Middle frontal gyrus (tissue), 1 donor: Measurements from ENCODE around the gene WDR5B.

Experiments used
- DNase-seq: peaks from one replicate; pipeline ENCODE4 v3.0.0-alpha.2; 2015; ENCODE audit warnings: low spot score; ENCODE audit errors: extremely low spot score

WDR5B gene

DNA sequence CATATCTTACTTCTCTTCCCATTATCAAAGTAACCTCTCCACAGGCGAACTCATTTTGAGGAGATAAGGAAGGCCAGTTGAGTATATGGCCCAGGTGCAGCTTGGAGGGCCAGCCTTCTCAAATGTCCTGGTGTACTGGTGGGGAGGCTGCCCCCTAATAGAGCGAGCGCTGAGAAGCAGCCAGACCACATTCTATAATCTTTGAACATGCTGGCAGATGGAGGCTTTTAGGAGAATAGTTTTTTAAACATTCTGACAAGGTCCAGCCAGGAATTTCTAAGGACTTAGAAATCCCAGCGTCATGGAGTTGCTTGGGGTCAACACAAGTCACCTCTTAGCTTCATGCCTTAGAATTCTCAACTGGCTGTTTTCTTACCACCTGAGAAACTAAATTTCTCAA is 5.8 kb downstream of the WDR5B start:
- DNase-seq: no peak

- no peak for DNase-seq
Observed at GRCh38 chr3:122409446-122409845, 6.4 kb downstream of the WDR5B start.

DNA sequence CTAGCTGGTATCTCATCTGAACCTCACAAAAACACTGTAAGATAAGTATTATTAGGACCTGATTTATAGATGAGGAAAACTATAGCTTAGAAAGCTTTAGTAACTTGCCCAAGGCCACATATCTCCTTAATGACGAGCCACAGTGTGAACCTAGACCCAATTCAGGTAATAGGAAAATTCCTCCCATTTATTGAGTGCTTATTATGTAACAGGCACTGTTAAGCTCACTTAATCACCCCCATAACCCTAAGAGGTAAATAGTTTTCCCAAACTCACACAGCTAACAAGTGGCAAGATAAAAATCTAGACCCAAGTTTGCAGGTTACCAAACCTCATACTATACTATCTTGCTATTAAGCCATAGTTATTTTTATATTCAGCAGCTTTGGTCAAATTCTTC is 7.9 kb downstream of the WDR5B start:
- DNase-seq: no peak

GRCh38 chr3:122406198-122406597 is 9.7 kb downstream of the WDR5B start:
- DNase-seq: no peak

GRCh38 chr3:122405015-122405414 is 10.8 kb downstream of the WDR5B start:
- no peak for DNase-seq

GRCh38 chr3:122403489-122403888 is 12.4 kb downstream of the WDR5B start:
- DNase-seq: no peak

GRCh38 chr3:122398920-122399319 is 16.9 kb downstream of the WDR5B start:
- no peak for DNase-seq

DNA sequence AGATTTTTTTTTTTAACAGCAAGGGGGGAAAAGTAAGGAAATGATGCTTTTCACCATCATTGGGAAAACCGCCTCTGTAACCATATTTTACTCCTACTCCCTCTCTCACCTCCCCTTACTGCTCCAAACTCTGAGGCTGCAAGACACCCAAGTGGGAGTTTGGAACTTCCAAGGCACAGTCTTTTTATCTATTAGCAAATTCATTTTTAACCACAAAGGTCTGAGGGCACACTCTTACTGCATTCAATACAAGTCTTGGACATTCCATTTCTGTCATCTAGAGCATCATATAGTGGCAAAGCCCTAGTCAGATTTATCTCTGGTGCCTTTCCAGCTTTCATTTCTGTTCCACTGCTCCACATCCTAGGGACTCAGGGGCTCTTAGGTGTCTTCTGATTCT is 18.7 kb downstream of the WDR5B start:
- no peak for DNase-seq

GRCh38 chr3:122396511-122396910 is 19.4 kb downstream of the WDR5B start:
- no peak for DNase-seq

- no peak for DNase-seq
Observed at GRCh38 chr3:122395582-122395981, 20.3 kb downstream of the WDR5B start.

GRCh38 chr3:122394173-122394572 is 21.7 kb downstream of the WDR5B start:
- no peak for DNase-seq

- DNase-seq: no peak
Observed at GRCh38 chr3:122392868-122393844, 22.7 kb downstream of the WDR5B start.

DNA sequence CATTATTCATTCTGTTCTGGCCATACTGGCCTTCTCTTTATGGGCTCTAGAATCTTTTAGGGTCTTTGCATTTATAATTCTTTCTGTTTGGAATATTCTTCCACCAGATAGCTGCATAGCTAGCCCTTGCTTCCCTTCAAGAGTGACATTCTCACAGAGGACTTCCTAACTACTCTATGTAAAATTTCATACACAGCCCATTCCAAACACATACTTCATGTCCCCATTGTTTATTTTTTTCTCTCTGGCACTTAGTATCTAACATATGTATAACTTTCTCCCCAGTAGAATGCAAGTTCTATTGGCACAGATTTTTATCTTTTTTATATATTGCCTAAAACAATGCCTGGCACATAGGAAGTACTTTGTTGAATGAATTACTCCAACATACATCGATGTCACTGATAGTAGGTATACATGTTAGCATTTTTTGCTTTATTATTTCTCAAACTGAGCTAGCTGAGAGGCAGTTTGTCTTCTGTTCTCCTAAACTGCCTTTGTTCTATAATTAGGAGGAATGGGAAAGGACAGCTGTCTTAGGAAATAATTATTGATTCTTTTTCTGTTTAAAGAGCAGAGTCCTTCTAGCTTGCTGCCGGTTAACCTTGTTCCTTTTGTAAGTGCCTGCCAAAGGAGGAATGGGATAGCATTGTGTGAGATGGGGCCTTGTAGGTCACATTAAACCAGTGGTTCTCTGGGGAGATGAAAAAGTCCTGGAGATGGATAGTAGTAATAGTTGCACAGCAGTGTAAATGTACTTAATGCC is 24.0 kb downstream of the WDR5B start:
- DNase-seq: no peak

DNA sequence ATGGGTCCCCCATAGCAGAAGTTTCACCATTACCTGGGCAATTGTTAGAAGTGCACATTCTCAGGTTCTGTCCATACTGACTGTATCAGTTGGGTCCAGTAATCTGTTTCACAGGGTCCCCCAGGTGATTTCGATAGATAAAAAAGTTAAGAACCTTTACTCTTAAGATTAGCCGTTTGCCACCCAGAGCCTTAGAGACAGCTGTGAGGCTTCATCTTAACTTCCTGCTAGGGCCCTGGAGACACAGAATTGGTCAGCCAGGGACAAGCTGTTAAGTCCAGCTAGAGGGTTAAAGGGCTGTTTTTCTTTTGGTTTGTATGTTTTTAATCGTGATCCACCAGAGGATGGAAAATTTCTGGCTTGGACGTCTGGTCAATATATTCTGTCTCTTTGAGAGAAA is 25.2 kb downstream of the WDR5B start:
- no peak for DNase-seq

DNA sequence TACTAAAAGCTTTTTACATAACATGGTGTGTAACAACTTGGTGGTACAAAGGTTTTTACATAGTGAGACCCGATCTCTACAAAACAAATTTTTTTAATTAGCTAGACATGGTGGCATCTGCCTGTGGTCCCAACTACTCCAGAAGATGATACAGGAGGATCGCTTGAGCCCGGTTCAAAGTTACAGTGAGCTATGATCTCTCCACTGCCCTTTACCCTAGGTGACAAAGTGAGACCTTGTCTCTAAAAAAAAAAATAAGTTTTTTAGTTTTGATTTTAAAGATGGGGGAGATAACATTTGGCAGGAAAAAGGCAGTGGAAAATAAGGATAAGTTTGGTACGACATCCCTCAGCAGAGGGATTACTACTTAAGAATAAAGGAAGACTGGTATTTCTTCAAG is 26.0 kb downstream of the WDR5B start:
- DNase-seq: no peak

GRCh38 chr3:122389197-122389596 is 26.7 kb downstream of the WDR5B start:
- no peak for DNase-seq

- DNase-seq: no peak
Observed at GRCh38 chr3:122387709-122388108, 28.2 kb downstream of the WDR5B start.

DNA sequence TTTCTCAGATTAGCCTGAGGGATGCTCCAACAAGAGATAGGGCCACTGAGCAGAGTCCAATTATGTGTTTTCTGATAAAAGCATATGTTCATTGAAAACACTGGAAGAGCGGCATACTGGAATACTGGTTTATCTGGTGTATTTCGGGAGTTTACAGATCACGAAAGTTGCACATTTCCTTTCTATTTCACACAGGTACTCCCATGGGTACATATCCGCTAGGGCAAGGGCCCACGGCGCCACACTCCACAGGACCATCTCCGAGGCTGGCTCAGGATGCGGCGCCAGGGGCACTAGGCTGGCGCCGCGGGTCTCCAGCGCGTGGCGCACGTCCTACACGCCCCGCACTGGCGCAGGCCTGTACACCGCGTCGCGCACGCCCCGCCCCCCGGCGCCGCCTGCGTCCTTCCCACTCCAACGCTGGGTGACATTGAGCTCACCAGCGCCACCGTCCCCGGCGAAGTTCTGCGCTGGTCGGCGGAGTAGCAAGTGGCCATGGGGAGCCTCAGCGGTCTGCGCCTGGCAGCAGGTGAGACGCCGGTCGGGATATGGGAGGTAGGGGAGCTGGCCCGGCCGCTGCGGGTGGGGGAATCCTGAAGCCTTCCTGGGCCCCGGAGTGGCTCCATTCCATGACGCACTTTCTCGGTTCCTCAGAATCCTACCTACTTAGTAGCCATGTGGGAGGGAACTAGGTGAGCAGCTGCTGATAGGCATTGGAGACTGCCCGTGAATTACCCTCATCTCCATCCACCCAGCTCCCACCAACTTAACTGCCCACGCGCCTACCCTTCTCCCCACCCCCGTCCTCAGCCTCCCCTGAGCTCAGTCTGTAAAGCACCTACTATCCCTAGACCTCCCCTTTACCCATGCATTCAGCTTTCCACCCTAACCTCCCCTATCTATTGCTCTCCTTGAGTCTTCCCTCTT is 31.8 kb downstream of the WDR5B start, which contains the start of gene FAM162A:
Gene FAM162A, plus strand, starts transcription at position 412 of the 927 bp plus-strand sequence. Its CDS starts 84 bp downstream, at position 496.
- peak; percentile 88 for DNase-seq

GRCh38 chr3:122382888-122383666 is 32.8 kb downstream of the WDR5B start, which contains the start of gene MIX23:
TSS of gene MIX23 (minus strand) at chr3:122383231. CDS start at chr3:122383224, 7 bp downstream.
- peak; percentile 69 for DNase-seq

DNA sequence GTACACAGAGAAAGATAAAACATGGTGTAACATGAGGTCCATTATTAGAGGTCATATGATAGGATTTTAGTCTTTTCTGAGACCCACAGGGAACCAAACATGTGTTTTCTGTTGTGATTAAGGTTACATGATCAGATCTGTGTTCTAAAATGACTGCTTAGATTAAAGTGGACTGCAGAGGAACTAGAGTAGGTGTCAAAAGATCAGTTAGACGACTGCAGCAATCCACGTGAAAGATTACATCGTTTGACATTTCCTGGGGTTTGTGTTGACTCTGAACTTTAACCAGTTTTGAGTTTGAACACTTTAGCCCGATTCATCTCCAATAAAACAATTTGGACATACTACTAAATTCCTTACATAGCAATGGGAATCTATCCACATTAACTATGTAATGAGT is 37.9 kb downstream of the WDR5B start:
- no peak for DNase-seq
